Vagina (tissue), 2 donors: Measurements from ENCODE around the gene ZNF853. TPM values are rescaled to one million over a fixed set of nuclear protein-coding genes. Genes with fewer than 3 reads are reported as not detected.

Experiments used
- DNase-seq, 2 donors: peaks; one replicate each; pipeline ENCODE4 v3.0.0-alpha.2; 2017; ENCODE audit errors: extremely low spot score in 2 of 2
- H3K27ac ChIP-seq: fragments of 200-600 bp; sonication (generic); one replicate; pipeline ENCODE4 v1.5.1; 2019
- H3K27me3 ChIP-seq: fragments of 200-600 bp; sonication (generic); one replicate; pipeline ENCODE4 v1.5.1; 2019
- H3K36me3 ChIP-seq, 2 donors: fragments of 200-600 bp; sonication (generic); one replicate each; pipeline ENCODE4 v1.5.1; 2017 to 2019
- H3K4me1 ChIP-seq: fragments of 200-600 bp; sonication (generic); one replicate; pipeline ENCODE4 v1.5.1; 2019
- H3K4me3 ChIP-seq, 2 donors: fragments of 200-600 bp; sonication (generic); 1 replicate in 1 of 2; 2 replicates in 1 of 2; pipeline ENCODE4 v1.5.1; 2016 to 2019
- H3K9me3 ChIP-seq: fragments of 200-600 bp; sonication (generic); one replicate; pipeline ENCODE4 v1.5.1; 2019
- CTCF ChIP-seq, 3 experiments: fragments of 450-650 bp in 2 of 3; fragments of 200-600 bp in 1 of 3; sonication (generic) in 1 of 3; IDR thresholded peaks; one replicate each; pipeline ENCODE4 v1.5.1; 2017 to 2019; ENCODE audit warnings: antibody characterized with exemption in 3 of 3, mild to moderate bottlenecking in 2 of 3, moderate library complexity in 2 of 3
- POLR2A ChIP-seq, 2 donors: fragments of 450-650 bp; IDR thresholded peaks; one replicate each; pipeline ENCODE4 v1.6.1; 2017; ENCODE audit warnings: antibody characterized with exemption in 2 of 2, mild to moderate bottlenecking in 2 of 2, moderate library complexity in 2 of 2
- POLR2AphosphoS5 ChIP-seq, 2 donors: sonication (generic); formaldehyde crosslinking; IDR thresholded peaks; one replicate each; pipeline ENCODE4 v1.9.0; 2017; ENCODE audit warnings: antibody characterized with exemption in 2 of 2, mild to moderate bottlenecking in 2 of 2, low read depth in 1 of 2; ENCODE audit not compliant: insufficient read depth in 1 of 2
- intact Hi-C: fragments of 100-400 bp; cut with DNase I; formaldehyde crosslinking; loops from one replicate; pipeline ENCODE4 v1.15.1; 2023
- total RNA-seq: library from RNA; depleted of rRNA; stranded (reverse); fragments of >200 nt; gene quantifications from one replicate; pipeline ENCODE4 v1.2.3, GENCODE V29; 2016

The ZNF853 gene
- total RNA-seq, 1 donor from 2014 or later = 14.0 TPM

GRCh38 chr7:6641305-6642035 is 26.1 kb downstream of the ZNF853 start:
- Histone ChIP-seq H3K4me1 (peaks cover 30% of the 10 kb centered on the region), H3K9me3 (no peaks in the 10 kb centered on the region), H3K36me3 (peaks cover 0 to 49% of the 10 kb centered on the region in 2 donors), H3K27me3 (no peaks in the 10 kb centered on the region), H3K4me3 (no peak overlapping the region), H3K27ac (no peak overlapping the region)
- intact Hi-C loops = no loop called here
- no peak for TF ChIP-seq POLR2AphosphoS5 (IDR thresholded peaks at IDR 0.05; ENCODE audit: insufficient read depth in 1 of 2, low read depth in 1 of 2)
- no peak for TF ChIP-seq POLR2A (IDR thresholded peaks at IDR 0.05)
- TF ChIP-seq CTCF (IDR thresholded peaks at IDR 0.05) = no peak
- no peak for DNase-seq

DNA sequence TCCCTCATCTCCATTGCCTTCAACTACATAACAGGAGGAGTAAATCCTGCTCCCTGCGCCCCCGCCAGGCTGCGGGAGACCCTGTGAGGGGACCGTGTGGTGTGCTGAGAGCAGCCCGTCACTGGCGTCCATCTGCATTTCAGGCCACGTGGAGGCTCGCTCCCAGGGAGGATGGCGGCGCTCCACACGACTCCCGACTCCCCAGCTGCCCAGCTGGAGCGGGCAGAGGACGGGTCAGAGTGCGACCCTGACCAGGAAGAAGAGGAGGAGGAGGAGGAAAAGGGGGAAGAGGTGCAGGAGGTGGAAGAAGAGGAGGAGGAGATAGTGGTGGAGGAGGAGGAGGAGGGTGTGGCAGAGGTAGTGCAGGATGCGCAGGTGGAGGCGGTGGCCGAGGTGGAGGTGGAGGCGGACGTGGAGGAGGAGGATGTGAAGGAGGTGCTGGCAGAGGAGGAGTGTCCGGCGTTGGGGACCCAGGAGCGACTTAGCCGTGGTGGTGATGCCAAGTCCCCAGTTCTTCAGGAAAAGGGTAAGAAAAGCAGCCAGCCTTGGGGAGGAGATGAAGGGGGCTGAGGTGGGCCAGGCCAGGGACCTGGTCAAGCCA is 26.9 kb downstream of the ZNF853 start:
- Histone ChIP-seq H3K36me3 (peaks cover 0 to 54% of the 10 kb centered on the region in 2 donors), H3K27me3 (no peaks in the 10 kb centered on the region), H3K9me3 (no peaks in the 10 kb centered on the region), H3K27ac (no peak overlapping the region), H3K4me3 (no peak overlapping the region), H3K4me1 (peaks cover 26% of the 10 kb centered on the region)
- intact Hi-C loops = no loop called here
- DNase-seq = no peak
- TF ChIP-seq POLR2A (IDR thresholded peaks at IDR 0.05) (no peak), CTCF (IDR thresholded peaks at IDR 0.05) (no peak), POLR2AphosphoS5 (IDR thresholded peaks at IDR 0.05; ENCODE audit: insufficient read depth in 1 of 2, low read depth in 1 of 2) (no peak)

GRCh38 chr7:6642861-6643640 is 27.6 kb downstream of the ZNF853 start:
- TF ChIP-seq POLR2AphosphoS5 (IDR thresholded peaks at IDR 0.05; ENCODE audit: insufficient read depth in 1 of 2, low read depth in 1 of 2) = no peak
- no peak for TF ChIP-seq POLR2A (IDR thresholded peaks at IDR 0.05)
- no peak for TF ChIP-seq CTCF (IDR thresholded peaks at IDR 0.05)
- no peak overlapping the region for H3K27ac ChIP-seq
- H3K27me3 ChIP-seq = no peaks in the 10 kb centered on the region
- DNase-seq = no peak
- no peaks in the 10 kb centered on the region for H3K9me3 ChIP-seq
- peaks cover 0 to 54% of the 10 kb centered on the region in 2 donors for H3K36me3 ChIP-seq
- intact Hi-C loops = no loop called here
- peaks cover 22% of the 10 kb centered on the region for H3K4me1 ChIP-seq
- no peak overlapping the region for H3K4me3 ChIP-seq

DNA sequence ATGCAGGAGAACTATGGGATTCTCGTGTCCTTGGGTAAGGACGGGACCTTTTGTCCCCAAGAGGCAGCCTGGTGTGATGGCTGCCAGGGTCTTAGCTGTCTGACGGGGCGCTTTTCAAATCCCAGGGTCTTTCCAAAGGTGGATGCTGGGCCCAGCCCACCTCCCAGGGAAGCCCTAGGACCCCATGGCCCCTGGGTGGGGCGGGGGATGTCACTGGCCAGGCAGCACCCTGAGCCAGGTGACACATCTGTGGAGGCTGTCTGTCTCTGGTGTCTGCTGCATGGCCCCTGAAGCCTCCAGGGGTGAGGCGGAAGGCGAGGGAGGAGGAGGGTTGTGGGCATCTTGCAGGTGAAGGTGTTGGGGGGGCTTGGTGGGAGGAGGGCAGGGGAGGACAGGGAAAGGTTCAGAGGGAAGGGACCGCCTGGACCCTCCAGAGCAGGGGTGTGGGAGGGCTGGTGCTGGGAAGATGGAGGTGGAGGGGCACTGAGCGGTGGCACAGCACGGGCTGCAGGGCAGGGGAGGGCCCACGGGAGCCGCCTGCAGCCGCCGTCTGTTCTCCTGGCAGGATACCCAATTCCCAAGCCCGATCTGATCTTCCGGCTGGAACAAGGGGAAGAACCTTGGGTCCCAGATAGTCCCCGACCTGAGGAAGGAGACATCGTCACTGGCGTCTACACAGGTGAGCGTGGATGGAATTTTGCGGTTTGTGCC is 28.7 kb downstream of the ZNF853 start:
- DNase-seq = no peak
- intact Hi-C loops = no loop called here
- Histone ChIP-seq H3K9me3 (no peaks in the 10 kb centered on the region), H3K4me1 (peaks cover 11% of the 10 kb centered on the region), H3K36me3 (peaks cover 0 to 54% of the 10 kb centered on the region in 2 donors), H3K27ac (no peak overlapping the region), H3K4me3 (no peak overlapping the region), H3K27me3 (no peaks in the 10 kb centered on the region)
- TF ChIP-seq CTCF (IDR thresholded peaks at IDR 0.05) (no peak), POLR2A (IDR thresholded peaks at IDR 0.05) (no peak), POLR2AphosphoS5 (IDR thresholded peaks at IDR 0.05; ENCODE audit: insufficient read depth in 1 of 2, low read depth in 1 of 2) (no peak)
